Nucleus accumbens (tissue), 56 donors: ENCODE measurements around the gene SKA2.
"Not testable (repeated sequence)": the region's sequence is repeated elsewhere in the genome, so short reads cannot be mapped to it uniquely, and the experiment has no call there.

Experiments
- DNase-seq, 56 donors: peaks; one replicate each; lab custom pipeline; 2025; lab: John Stamatoyannopoulos, UW

The SKA2 gene

DNA sequence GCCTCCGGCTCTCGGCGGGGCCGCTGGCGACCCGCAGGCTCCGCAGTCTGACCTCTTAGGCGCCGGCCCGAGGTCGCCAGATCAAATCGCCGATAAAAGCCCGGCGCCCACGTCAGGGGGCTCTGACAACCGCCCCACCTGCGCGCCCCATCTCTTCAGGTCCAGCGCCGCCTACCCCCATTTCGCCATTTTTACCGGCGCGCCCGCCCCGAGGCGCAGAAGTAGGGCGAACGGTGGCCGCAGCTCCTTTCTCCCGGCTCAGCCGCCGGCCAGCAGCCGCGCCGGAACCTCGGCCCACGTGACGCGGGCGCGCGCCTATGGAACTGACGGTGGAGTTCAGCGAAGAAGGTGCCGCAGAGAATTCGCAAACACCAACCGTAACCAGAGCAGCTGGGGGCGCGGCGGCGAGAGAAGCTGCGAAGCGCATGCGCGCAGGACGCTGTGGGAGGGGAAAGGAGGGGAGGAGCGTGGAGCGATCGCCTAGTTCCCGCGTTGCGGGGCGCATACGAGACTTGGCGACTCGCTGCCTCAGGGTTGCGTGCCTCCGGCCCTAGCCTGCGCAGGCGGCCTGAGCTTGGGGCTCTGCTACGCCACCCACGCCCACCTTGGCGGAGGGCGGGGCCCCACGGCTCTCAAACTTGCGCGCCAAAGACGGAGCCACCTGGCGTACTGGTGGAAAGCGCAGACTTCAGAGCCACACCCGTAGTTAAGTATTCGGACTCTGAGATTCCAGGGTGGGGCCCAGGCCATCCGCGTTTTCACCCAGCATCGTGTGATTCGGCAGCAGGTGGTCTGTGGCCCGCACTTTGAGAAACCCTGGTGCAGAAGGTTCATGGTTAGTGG is 48.3 kb downstream of the SKA2 start, which contains the start of gene TRIM37:
TRIM37 (minus strand) TSS at position 418 of the 843 bp plus-strand sequence. CDS start 419 bp downstream, outside the sequence.
- DNase-seq = peak; percentile 63 to 98 (median 94)

DNA sequence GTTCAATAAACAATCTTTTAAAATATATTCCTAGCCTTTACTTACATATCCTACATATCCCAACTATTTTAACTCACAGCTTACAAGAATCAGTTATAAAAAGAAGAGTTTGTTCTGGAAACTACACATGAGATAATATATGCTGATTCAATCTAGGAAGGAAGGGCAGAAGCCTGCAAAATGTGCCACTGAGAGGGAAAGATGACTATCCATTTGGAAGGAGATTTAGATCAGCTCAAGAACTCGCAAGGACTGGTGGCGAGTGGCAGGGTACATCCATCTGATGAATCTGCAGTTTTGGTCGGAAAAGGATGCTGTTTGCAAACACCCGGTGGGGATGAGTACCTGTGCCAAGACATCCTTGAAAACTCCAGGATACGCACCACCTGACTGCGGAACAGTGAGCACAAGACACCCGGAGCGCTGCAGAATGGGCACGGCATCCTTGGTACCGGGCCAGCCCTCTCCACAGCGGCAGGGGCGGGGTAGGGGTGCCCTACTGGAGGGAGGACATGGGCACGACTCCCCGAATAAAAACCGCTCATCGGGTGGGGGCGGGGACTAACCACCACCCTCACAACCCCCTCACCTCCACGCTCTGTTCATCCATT is 49.0 kb downstream of the SKA2 start:
- peak in 51 of 56 donors; percentile 3 to 76 (median 52) for DNase-seq

DNA sequence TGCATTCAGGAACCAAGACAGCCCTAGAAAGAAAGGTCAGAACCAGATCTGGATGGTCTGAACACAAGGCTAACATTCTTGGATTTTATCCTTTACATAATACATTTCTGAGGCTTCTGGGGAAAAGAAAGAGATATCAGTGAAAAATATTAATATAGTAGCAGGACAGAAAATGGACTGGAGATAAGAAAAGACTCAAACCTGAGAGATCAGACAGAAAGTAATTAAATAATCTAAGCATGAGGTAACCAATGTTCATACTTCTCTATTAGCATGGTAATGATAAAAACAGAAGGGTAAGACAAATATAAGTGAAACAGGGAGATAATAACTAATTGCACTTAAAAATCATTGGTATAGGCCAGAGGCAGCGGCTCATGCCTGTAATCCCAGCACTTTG is 53.8 kb downstream of the SKA2 start:
- no peak for DNase-seq

DNA sequence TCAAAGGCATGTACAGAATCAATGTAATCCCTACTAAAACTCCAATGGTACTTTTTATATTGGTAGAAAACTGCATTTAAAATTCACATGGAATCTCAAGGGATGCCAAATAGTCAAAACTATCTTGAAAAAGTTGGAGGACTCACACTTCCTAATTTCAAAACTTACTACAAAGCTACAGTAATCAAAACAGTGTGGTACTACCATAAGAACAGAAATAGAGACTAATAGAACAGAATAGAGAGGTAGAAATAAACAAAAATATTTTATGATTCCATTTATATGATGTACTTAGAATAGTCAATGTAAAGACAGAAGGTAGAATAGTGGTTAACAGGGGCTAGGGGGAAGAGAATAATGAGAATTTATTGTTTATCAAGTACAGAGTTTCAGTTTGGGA is 57.1 kb downstream of the SKA2 start:
- no peak for DNase-seq

DNA sequence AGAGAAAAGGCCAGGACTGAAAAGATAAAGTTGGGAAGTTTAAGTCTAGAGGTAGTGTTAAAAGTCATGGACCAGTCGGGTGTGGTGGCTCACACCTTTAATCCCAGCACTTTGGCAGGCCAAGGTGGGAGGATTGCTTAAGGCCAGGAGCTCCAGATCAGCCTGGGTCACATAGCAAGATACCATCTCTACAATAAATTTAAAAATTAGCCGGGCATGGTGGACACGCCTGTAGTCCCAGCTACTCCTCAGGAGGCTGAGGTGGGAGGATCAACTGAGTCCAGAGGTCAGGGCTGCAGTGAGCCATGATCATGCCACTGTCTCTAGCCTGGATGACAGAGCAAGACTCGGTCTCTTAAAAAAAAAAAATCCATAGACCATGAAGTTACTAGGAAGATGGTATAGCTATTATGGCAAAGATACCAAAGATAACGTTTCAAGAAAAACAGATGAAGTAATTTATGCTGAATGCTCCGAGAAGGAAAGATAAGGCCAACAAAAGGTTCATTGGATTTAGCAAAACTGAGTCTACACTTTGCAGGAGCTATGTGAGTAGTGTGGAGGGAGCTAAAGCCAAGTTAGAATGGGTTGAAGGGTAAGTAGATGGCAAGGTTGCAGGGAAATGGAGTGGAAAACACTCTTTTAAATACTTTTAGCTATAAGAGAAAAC is 60.0 kb downstream of the SKA2 start:
- DNase-seq = no peak

DNA sequence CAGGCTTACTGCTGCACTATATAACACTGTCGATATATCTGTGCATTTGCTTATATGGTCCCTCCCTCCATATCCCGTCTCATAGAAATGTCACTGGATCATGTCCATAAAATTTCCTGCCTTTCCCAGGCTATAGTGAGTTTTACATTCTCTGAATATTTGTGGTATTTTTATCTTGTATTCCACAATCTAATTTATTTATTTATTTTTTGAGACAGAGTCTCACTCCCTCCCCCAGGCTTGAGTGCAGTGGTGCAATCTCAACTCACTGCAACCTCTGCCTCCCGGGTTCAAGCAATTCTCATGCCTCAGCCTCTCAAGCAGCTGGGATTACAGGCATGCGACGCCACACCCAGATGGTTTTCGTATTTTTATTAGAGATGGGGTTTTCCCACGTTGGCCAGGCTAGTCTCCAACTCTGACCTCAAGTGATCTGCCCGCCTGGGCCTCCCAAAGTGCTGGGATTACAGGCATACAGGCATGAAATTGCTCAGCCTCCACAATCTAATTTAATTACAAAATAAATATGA is 61.2 kb downstream of the SKA2 start:
- DNase-seq = no peak

DNA sequence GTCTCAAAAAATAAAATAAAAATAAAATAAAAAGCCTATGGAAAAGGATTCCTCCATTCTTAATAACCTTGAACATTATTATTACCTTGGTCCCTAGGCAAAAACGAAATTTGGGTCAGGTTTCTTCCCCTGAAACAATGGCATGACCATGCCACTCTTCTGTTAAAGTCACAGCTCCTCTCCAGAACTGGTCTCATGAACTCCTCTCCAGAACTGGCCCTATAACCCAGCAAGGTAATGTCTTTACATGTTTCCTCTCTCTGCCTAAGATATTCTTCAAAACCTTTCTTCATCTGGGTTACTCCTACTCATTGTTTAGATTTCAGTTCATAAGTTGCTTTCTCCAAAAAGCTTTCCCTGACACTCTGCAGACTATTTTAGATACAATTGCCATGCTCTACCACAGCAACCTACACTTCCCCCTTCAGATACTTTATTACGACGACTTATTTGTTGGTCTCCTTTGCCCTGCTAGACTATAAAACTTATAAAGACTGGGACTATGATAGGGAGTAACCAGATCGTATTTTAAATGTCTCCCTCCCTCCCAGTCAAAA is 61.8 kb downstream of the SKA2 start:
- no peak for DNase-seq

DNA sequence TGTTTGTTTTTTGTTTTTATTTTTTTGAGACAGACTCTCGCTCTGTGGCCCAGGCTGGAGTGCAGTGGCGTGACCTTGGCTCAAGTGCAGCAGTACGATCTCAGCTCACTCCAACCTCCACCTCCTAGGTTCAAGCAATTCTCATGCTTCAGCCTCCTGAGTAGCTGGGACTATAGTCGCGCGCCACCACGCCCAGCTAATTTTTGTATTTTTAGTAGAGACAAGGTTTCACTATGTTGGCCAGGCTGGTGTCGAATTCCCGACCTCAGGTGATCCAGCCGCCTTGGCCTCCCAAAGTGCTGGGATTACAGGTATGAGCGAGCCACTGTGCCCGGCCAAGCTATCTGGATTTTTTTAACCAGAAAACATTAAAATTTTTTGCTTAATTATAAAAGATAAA is 64.4 kb downstream of the SKA2 start:
- not testable (repeated sequence) for DNase-seq

DNA sequence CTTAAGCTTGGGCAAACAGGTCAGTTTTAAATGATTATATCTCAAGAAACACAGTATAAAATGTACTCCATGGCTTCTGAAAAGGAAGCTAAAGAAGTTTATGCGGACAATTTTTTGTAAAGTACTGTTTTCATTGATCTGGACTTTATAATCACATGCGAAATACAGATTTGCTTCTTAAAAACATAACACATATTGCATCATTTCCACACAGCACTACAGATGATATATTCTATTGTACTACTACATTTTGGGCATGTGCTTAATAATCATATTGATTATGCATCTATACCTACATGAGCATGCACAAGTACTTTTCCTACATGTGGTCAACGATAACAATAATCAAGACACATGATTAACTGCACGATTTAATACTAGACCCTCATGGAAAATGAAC is 70.8 kb downstream of the SKA2 start:
- DNase-seq = no peak

DNA sequence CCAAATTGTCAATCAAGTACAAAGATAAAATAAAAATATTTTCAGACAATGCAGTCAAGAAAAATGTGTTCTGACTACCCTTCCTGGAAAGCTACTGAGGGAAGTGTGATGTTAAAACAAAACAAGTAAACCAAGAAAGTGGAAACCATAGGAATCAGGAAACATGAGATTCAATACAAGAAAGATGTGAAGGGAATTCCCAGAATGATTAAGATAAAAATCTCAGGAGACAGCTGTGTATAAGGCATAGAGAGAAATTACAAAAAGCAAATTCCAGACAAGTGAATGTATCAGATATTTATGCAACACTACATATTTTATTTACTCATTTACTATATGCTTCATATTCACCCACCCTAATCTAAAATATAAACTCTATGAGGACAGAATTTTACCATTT is 80.5 kb downstream of the SKA2 start:
- no peak for DNase-seq

DNA sequence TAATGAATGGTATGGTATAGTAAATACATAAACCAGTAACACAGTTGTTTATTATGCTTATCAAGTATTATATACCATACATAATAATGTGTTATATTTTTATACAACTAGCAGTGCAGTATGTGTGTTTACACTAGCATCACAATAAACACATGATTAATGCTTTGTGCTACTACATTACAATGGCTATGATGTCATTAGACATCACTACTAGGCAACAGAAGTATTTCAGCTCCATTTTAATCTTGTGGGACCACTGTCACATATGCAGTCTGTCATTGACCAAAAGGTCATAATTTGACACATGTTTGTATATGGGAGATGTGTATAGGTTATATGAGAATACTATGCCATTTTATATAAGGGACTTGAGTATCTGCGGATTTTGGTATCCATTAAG is 81.0 kb downstream of the SKA2 start:
- no peak for DNase-seq

DNA sequence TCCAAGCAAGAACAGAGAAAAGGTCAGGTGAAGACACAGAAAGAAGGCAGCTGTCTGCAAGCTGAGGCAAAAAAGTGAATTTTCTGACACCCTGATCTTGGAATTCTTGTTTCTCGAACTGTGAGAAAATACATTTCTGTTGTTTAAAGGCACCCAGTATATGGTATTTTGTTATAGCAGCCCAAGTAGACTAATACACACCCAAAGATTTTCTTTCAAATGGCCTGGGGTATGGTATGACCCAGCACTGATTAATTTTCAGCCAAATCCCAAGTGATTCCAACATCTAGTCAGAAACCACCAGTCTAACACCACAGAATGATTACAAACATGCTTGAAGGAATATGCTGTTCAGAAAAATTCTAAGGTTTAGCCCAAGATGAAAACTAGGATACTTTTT is 85.1 kb downstream of the SKA2 start:
- no peak for DNase-seq

DNA sequence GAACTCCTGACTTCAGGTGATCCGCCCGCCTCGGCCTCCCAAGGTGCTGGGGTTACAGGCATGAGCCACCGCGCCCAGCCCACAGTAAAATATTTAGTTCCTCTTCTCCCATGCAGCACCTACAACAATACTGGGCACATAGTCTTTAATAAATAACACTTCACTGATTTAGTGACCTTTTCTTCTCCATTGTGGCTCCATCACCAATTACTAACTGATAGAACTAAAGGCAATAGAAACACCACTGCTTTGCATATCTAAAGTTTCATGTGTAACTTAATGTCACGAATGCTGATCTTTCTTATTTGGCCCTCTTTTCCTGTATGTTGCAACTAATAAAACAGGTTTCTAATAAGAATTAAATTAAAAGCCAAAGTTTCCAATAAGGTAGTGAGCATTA is 87.2 kb downstream of the SKA2 start:
- no peak for DNase-seq

DNA sequence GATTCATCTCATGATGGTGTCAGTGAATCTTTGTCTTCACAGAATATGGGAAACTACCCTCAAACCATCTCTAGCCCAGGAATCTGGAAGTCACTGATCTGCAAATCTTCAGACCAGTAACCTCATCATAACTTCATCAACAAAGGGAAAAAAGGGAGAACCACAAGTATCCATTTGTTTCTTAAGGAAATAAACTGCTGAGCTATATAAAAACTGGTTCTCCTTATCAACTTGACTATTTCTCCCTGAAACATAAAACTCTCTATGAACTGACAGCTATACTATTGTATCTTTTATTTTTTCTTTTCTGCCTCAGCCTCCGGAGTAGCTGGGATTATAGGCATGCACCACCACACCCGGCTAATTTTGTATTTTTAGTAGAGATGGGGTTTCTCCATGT is 87.6 kb downstream of the SKA2 start:
- no peak for DNase-seq

DNA sequence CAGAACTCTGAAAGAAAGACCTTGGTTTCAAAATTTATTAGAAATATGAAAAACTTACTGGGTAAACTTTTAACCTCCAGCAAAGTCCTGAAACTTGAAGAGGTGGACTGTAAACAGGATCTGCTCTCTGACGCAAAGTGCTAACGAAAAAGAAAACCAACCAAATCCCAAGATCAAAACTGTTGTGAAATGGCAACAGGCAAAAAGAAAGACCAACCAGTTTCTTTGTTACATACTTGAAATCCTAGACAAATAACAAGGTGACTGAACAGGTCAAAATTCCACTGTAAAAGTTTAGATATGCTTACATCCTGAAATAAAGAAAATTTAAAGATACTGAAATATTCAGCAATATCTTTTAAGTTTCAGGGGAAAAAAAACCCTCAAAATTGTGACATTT is 92.5 kb downstream of the SKA2 start:
- no peak for DNase-seq
